ENCODE measurements around the gene DUS1L.

- no peak for TF ChIP-seq POLR2AphosphoS5 (IDR thresholded peaks at IDR 0.05)
- no peak for TF ChIP-seq POLR2A (IDR thresholded peaks at IDR 0.05)
These were observed 31.1 kb downstream of the DUS1L start for GRCh38 chr17:82034371-82035011.
